Trophoblast cell (in vitro differentiated cells and primary cell): ENCODE measurements around the gene EEA1.

Experiments
- DNase-seq, 2 donors: peaks; one replicate each; pipeline ENCODE4 v3.0.0-alpha.2; 2016
- H2AFZ ChIP-seq: 2 replicates; pipeline ENCODE4 v1.6.1; 2013; ENCODE audit warnings: low read length, moderate library complexity, mild to moderate bottlenecking; ENCODE audit not compliant: insufficient read depth, poor library complexity
- H2AK5ac ChIP-seq: 2 replicates; pipeline ENCODE4 v1.6.1; 2013; ENCODE audit warnings: mild to moderate bottlenecking, low read length
- H2BK120ac ChIP-seq: 2 replicates; pipeline ENCODE4 v1.6.1; 2013; ENCODE audit warnings: low read length, mild to moderate bottlenecking, moderate library complexity; ENCODE audit not compliant: insufficient read depth, poor library complexity
- H2BK12ac ChIP-seq: 2 replicates; pipeline ENCODE4 v1.6.1; 2013; ENCODE audit warnings: mild to moderate bottlenecking, low read length, moderate library complexity
- H2BK5ac ChIP-seq: 2 replicates; pipeline ENCODE4 v1.6.1; 2013; ENCODE audit warnings: low read length, low read depth, moderate library complexity, mild to moderate bottlenecking; ENCODE audit not compliant: poor library complexity
- H3K14ac ChIP-seq: 2 replicates; pipeline ENCODE4 v1.6.1; 2013; ENCODE audit warnings: mild to moderate bottlenecking, low read length
- H3K18ac ChIP-seq: 2 replicates; pipeline ENCODE4 v1.6.1; 2013; ENCODE audit warnings: mild to moderate bottlenecking, low read length
- H3K23ac ChIP-seq: 2 replicates; pipeline ENCODE4 v1.6.1; 2013; ENCODE audit warnings: low read length
- H3K27ac ChIP-seq: 2 replicates; pipeline ENCODE4 v1.5.1; 2013; ENCODE audit warnings: low read depth, mild to moderate bottlenecking, inconsistent platforms, low read length, moderate library complexity
- H3K27me3 ChIP-seq: 2 replicates; pipeline ENCODE4 v1.6.1; 2013; ENCODE audit warnings: inconsistent platforms, mild to moderate bottlenecking, low read length, moderate library complexity; ENCODE audit not compliant: insufficient read depth
- H3K36me3 ChIP-seq, 2 experiments: 1 replicate in 1 of 2; 2 replicates in 1 of 2; pipeline ENCODE4 v1.6.1; 2013; ENCODE audit warnings: low read length in 2 of 2, mild to moderate bottlenecking in 2 of 2, moderate library complexity in 1 of 2; ENCODE audit not compliant: insufficient read depth in 2 of 2, control insufficient read depth in 1 of 2
- H3K4ac ChIP-seq: 2 replicates; pipeline ENCODE4 v1.6.1; 2013; ENCODE audit warnings: low read depth, mild to moderate bottlenecking, low read length, moderate library complexity
- H3K4me1 ChIP-seq, 2 experiments: 1 replicate in 1 of 2; 2 replicates in 1 of 2; pipeline ENCODE4 v1.6.1; 2013; ENCODE audit warnings: low read length in 2 of 2, mild to moderate bottlenecking in 2 of 2, moderate library complexity in 1 of 2; ENCODE audit not compliant: insufficient read depth in 2 of 2, control insufficient read depth in 1 of 2
- H3K4me2 ChIP-seq: 2 replicates; pipeline ENCODE4 v1.6.1; 2013; ENCODE audit warnings: inconsistent platforms, mild to moderate bottlenecking, low read length, moderate library complexity
- H3K4me3 ChIP-seq: 2 replicates; pipeline ENCODE4 v1.5.1; 2013; ENCODE audit warnings: mild to moderate bottlenecking, low read depth, low read length, inconsistent platforms
- H3K79me1 ChIP-seq: one replicate; pipeline ENCODE4 v1.6.1; 2013; ENCODE audit warnings: low read length
- H3K79me2 ChIP-seq: 2 replicates; pipeline ENCODE4 v1.6.1; 2013; ENCODE audit warnings: low read length, mild to moderate bottlenecking; ENCODE audit not compliant: control insufficient read depth, insufficient read depth, poor library complexity
- H3K9ac ChIP-seq: 2 replicates; pipeline ENCODE4 v1.6.1; 2013; ENCODE audit warnings: mild to moderate bottlenecking, low read length
- H3K9me3 ChIP-seq: 2 replicates; pipeline ENCODE4 v1.6.1; 2013; ENCODE audit warnings: low read depth, mild to moderate bottlenecking, control low read depth, inconsistent platforms, low read length; ENCODE audit not compliant: insufficient read depth
- H4K12ac ChIP-seq: 2 replicates; pipeline ENCODE4 v1.6.1; 2013; ENCODE audit warnings: low read depth, mild to moderate bottlenecking, low read length, moderate library complexity
- H4K8ac ChIP-seq: 2 replicates; pipeline ENCODE4 v1.6.1; 2013; ENCODE audit warnings: low read depth, mild to moderate bottlenecking, low read length, moderate library complexity
- H4K91ac ChIP-seq: one replicate; pipeline ENCODE4 v1.6.1; 2013; ENCODE audit warnings: low read depth, mild to moderate bottlenecking, low read length, moderate library complexity
- WGBS: extraction: QIAGEN DNeasy Blood & Tissue Kit; methylation state at CpG from one replicate; pipeline ENCODE4 v1.1.7; 2013; ENCODE audit warnings: missing lambda C conversion rate; ENCODE audit not compliant: insufficient read length, insufficient coverage; ENCODE audit errors: extremely low coverage; 5-methylcytosine and 5-hydroxymethylcytosine counted together

Gene EEA1

GRCh38 chr12:92938638-92939037 lies 9.5 kb upstream of the EEA1 start:
- no peak overlapping the region for H4K12ac ChIP-seq
- no peak overlapping the region for H3K4me2 ChIP-seq
- no peak overlapping the region for H2AK5ac ChIP-seq
- H3K4me1 ChIP-seq: peaks cover 0 to 3% of the 10 kb centered on the region in 2 experiments
- no peak overlapping the region for H3K9ac ChIP-seq
- H2BK120ac ChIP-seq: no peak overlapping the region
- H4K91ac ChIP-seq: no peak overlapping the region
- no peaks in the 10 kb centered on the region for H3K9me3 ChIP-seq
- H2BK5ac ChIP-seq: no peak overlapping the region
- peak overlapping the region; percentile 34 for H3K27ac ChIP-seq
- H3K79me1 ChIP-seq: no peaks in the 10 kb centered on the region
- H3K4ac ChIP-seq: no peak overlapping the region
- H3K36me3 ChIP-seq: no peaks in the 10 kb centered on the region
- no peaks in the 10 kb centered on the region for H3K27me3 ChIP-seq
- no peak overlapping the region for H2BK12ac ChIP-seq
- no CpG with 5 or more reads among the region's 4 CpGs for WGBS
- no peak overlapping the region for H3K14ac ChIP-seq
- H2AFZ ChIP-seq: no peak overlapping the region
- peak; percentile 42 to 58 for DNase-seq
- no peak overlapping the region for H3K4me3 ChIP-seq
- H3K79me2 ChIP-seq: no peaks in the 10 kb centered on the region
- H3K18ac ChIP-seq: no peak overlapping the region
- no peak overlapping the region for H4K8ac ChIP-seq
- no peak overlapping the region for H3K23ac ChIP-seq

- H3K36me3 ChIP-seq: no peaks in the 10 kb centered on the region
- H3K4me2 ChIP-seq: no peak overlapping the region
- WGBS: no CpG with 5 or more reads among the region's 3 CpGs
- no peak overlapping the region for H3K23ac ChIP-seq
- no peaks in the 10 kb centered on the region for H3K27me3 ChIP-seq
- H2BK120ac ChIP-seq: no peak overlapping the region
- no peak overlapping the region for H2AK5ac ChIP-seq
- H3K9me3 ChIP-seq: no peaks in the 10 kb centered on the region
- no peak overlapping the region for H3K4ac ChIP-seq
- H4K12ac ChIP-seq: no peak overlapping the region
- H2AFZ ChIP-seq: no peak overlapping the region
- no peak overlapping the region for H3K4me3 ChIP-seq
- no peak overlapping the region for H2BK12ac ChIP-seq
- H4K8ac ChIP-seq: no peak overlapping the region
- no peak overlapping the region for H2BK5ac ChIP-seq
- H4K91ac ChIP-seq: no peak overlapping the region
- H3K18ac ChIP-seq: no peak overlapping the region
- H3K79me2 ChIP-seq: no peaks in the 10 kb centered on the region
- no peak overlapping the region for H3K9ac ChIP-seq
- no peaks in the 10 kb centered on the region for H3K79me1 ChIP-seq
- no peak for DNase-seq
- no peak overlapping the region for H3K14ac ChIP-seq
- peaks cover 0 to 3% of the 10 kb centered on the region in 2 experiments for H3K4me1 ChIP-seq
- no peak overlapping the region for H3K27ac ChIP-seq
These were observed 8.9 kb upstream of the EEA1 start for GRCh38 chr12:92938018-92938417.

DNA sequence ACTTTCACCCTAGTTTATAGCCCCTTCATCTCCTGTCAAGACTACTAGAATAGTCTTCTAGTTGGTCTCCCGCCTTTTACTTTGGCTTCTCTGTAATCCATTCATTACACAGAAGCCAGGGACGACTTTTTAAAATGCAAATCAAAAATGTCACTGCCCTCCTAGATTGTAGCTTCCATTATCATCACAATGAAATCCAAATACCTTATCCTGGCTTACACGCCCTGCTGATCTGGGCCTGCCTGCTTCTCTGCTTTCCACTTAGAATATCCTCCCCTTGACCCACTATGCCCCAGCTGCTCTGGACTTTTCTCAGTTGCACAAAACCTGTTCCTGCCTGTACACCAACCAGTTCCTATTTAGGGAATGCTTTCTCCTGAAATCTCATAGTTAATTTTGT lies 4.5 kb upstream of the EEA1 start:
- Histone ChIP-seq H2AK5ac (no peak overlapping the region), H2BK12ac (peak overlapping the region; percentile 90), H2BK120ac (no peak overlapping the region), H3K36me3 (no peaks in the 10 kb centered on the region), H3K4me3 (no peak overlapping the region), H3K79me1 (peaks cover 9% of the 10 kb centered on the region), H3K4me1 (peaks cover 0 to 4% of the 10 kb centered on the region in 2 experiments), H3K14ac (no peak overlapping the region), H2BK5ac (no peak overlapping the region), H3K4ac (no peak overlapping the region), H3K9ac (no peak overlapping the region), H4K8ac (no peak overlapping the region), H3K27ac (no peak overlapping the region), H3K79me2 (peaks cover 2% of the 10 kb centered on the region), H3K27me3 (no peaks in the 10 kb centered on the region), H3K23ac (no peak overlapping the region), H3K4me2 (no peak overlapping the region), H4K12ac (no peak overlapping the region), H2AFZ (no peak overlapping the region), H3K18ac (no peak overlapping the region), H3K9me3 (no peaks in the 10 kb centered on the region), H4K91ac (no peak overlapping the region)
- WGBS: no CpG with 5 or more reads among the region's 3 CpGs
- DNase-seq: no peak

- no peak overlapping the region for H2BK5ac ChIP-seq
- no peak overlapping the region for H3K9ac ChIP-seq
- H3K18ac ChIP-seq: no peak overlapping the region
- H2AFZ ChIP-seq: no peak overlapping the region
- H3K4me3 ChIP-seq: no peak overlapping the region
- H3K14ac ChIP-seq: no peak overlapping the region
- peak overlapping the region; percentile 91 for H3K27ac ChIP-seq
- H2BK12ac ChIP-seq: no peak overlapping the region
- no peak overlapping the region for H2BK120ac ChIP-seq
- H3K36me3 ChIP-seq: no peaks in the 10 kb centered on the region
- H2AK5ac ChIP-seq: no peak overlapping the region
- no peaks in the 10 kb centered on the region for H3K27me3 ChIP-seq
- WGBS: no CpG with 5 or more reads among the region's 3 CpGs
- H3K4me1 ChIP-seq: peaks cover 6 to 8% of the 10 kb centered on the region in 2 experiments
- H3K4me2 ChIP-seq: no peak overlapping the region
- no peak overlapping the region for H4K12ac ChIP-seq
- no peaks in the 10 kb centered on the region for H3K9me3 ChIP-seq
- H4K8ac ChIP-seq: no peak overlapping the region
- DNase-seq: no peak
- no peak overlapping the region for H3K4ac ChIP-seq
- H3K23ac ChIP-seq: no peak overlapping the region
- H3K79me2 ChIP-seq: peaks cover 7% of the 10 kb centered on the region
- peaks cover 12% of the 10 kb centered on the region for H3K79me1 ChIP-seq
- H4K91ac ChIP-seq: no peak overlapping the region
These were observed 1.3 kb upstream of the EEA1 start for GRCh38 chr12:92930421-92930820.
